UCSD-AML1 (cell line): ENCODE measurements around the gene APLNR.

Experiments used
- DNase-seq: peaks from one replicate; lab custom pipeline; 2025; ENCODE audit not compliant: unreplicated experiment; lab: John Stamatoyannopoulos, UW

The APLNR gene

DNA sequence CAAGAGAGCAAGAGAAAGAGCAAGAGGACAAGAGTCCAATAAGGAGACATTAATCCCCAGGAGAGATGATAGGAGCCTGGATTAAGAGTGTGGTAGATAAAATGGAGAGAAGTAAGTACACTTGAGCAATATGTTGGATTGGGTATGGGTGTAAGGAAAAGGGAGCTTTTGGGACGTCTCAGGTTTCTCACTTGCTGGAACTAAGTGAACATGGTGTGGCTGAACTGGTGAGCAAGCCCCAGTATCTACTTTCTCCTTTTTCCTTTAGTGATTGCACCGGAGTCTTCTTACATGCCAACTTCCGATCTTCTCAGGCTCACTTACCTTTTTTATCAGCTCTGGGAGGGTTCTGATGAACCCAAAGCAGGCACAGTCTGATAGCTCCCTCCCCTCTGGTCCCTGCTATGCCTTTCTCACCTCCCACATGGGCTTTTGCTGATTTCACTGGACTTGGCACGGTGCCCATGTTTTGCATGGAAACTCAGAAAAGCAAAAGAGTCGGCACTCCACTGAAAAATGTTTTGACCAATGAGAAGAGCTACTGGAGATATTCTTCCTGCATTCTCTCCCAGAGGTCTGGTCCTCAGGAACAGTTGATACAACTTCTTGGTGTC is 14.5 kb upstream of the APLNR start:
- DNase-seq: no peak

- DNase-seq: no peak
Measured at GRCh38 chr11:57251037-57251436, 14.0 kb upstream of the APLNR start.

DNA sequence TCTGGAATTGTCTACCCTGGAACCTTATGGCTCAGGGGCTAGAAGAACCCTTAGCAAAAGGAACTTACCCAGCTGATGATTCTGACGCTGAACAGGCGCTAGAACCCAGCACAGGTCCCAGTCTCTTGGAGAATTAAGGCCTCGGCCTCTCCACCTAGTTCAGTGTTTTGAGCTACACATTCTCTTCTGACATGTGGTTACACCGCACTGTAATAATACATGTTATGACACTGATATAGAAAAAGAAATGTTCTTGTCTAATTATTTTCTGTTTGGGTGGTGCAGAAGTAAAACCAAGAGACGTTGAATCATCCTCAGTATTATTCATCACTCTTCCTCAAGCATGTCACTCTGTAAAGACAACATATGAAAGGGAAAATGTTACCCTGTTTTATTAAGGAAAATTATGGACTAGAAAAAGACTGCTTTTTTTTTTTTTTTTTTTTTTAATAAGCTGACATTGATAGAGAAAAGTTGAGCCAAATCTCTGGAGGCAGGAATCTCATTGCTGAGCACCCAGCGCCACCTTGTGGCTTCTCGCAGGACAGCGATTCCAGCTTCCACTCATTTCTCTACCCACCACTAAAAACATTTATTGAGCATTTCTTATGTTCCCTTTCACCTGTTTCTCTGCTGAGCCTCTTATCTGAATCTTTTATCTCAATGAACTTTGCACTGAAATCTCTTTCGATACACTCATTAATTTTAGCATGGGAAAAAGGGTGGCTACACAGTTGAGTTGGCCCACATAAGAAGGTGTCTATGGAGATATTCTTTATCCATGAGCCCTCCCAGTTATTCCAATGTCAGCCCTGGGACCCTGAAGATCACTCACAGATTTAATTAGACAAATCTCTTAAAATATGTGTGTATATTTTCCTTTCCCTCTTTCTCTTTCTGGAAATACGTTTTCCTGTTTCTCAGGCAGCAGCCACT is 12.6 kb upstream of the APLNR start:
- DNase-seq: peak; percentile 60

DNA sequence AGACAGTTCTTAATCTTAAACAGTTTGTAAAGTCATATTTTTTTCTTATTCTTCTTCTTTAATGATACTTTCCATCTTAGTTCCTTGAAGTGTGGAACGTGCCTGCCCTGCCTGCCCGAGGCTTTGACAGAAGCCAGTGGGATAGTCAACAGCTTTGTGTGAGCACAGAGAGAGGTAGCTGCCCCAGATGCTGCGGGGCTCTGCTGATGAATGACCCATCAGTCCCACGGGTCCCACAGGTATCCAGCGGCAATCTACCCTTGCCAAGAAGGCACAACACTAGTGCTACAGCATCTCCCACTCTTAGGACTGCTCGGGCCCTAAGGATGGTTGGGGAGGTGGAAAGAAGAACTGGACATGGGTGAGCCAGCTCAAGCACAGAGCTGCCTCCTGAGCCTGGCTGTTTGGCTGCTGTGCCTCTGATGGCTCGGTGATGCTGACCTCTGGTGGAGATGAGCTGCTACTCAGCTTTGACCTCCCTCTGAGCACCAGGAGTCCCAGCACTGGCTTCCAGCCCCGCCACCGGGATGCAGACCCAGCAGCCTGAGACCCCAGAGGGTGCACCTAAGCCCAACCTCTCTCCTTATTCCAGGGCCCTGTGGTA is 11.8 kb upstream of the APLNR start:
- peak; percentile 61 for DNase-seq

DNA sequence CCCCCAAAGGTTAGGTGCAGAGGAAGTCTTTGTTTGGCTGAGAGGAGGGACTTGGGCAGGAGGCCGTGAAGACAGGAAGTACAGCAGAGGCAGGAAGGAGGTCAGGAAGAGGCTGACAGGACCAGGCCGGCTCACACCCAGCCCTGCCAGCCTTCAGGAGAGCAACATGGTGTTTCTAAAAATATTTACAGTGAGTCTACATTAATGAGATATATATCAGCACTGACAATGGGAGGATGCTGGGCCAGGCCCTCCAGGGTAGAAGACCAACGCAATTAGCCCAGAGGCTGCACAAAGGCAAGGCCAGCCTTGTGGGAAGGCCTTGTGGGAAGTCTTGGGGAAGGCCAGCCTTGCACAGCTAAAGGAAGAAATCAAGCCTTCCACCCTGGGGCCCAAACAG is 7.9 kb upstream of the APLNR start:
- peak; percentile 59 for DNase-seq

DNA sequence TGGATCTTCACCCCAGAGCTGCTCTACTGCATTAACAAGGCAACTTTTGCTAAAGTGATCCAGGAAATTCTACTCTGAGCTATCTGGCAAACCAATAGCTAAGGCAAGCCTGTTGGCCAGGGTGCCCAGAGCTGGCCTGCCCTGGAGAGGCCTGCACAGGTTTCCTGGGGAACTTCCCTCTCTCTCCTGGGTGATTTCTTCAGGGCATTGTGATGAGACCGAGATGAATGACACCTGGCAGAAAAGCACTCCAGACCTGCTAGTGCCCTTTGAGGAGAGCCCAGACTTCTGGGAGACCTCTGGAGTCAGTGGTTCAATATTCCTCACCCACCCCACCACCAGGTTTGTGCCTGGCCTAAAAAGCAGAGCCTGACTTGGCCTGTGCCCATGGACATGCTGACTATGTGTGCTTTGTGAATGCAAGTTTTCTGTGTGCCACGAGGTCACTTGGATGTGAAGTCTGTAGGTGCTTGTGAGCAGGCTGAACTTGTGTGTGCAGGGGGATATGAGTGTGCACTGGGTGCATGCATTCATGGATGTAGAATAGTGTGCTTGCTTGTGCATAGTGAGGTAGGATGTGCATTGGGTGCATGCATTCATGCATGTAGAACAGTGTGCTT is 4.4 kb upstream of the APLNR start:
- DNase-seq: no peak

- DNase-seq: no peak
Measured at GRCh38 chr11:57240757-57241156, 3.7 kb upstream of the APLNR start.

DNA sequence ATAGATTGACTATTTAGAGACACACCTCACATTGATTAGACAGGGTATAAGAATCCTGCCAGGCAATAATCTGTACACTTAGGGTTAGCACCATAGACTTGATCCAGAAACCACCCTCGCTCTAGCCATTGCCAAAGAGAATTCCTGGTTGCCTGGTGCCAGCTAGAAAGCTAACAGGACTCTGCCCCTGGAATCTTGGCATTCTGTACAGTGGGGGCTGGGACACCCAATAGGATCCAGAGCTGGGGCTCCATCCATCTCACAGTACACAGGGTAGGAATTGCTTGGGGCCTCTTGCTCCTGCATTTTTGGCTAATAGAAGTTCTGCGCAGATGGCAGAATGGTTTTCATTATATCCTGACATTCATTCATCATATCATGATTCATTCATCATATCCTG is 3.0 kb upstream of the APLNR start:
- DNase-seq: no peak

GRCh38 chr11:57239348-57239747 is 2.3 kb upstream of the APLNR start:
- DNase-seq: no peak

DNA sequence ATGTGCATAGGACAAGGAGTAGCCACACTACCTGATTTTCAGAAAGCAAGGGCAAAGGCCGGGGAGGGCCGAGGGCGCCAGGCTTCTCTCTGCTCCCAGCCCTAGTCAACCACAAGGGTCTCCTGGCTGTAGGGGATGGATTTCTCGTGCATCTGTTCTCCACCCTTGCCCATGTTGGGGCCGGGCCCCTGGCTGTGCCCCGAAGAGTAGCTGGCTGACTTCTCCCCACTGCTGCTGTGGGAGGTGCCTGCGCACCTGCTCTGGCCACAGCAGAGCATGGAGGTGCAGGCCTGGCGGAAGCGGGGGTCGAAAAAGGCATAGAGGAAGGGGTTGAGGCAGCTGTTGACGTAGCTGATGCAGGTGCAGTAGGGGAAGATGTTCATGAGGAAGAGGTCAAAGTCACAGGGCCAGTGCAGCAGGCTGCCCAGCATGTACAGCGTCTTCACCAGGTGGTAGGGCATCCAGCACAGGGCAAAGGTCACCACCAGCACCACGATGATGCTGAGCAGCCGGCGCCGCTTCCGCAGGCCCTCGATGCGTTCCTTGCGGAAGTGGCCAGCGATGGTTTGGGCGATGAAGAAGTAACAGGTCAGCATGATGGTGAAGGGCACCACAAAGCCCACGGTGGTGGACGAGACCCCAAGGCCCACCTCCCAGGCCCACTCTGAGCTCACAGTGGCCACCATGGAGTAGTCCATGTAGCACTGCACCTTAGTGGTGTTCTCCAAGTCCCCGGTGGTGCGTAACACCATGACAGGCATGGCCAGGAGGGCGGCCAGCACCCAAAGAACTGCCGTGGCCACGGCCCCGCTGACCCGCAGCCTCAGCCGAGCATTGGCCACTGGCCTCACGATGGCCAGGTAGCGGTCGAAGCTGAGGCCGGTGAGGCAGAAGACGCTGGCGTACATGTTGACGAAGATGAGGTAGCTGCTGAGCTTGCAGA is 1.0 kb downstream of the APLNR start:
- DNase-seq: no peak

GRCh38 chr11:57233702-57234101 is 3.3 kb downstream of the APLNR start:
- no peak for DNase-seq

DNA sequence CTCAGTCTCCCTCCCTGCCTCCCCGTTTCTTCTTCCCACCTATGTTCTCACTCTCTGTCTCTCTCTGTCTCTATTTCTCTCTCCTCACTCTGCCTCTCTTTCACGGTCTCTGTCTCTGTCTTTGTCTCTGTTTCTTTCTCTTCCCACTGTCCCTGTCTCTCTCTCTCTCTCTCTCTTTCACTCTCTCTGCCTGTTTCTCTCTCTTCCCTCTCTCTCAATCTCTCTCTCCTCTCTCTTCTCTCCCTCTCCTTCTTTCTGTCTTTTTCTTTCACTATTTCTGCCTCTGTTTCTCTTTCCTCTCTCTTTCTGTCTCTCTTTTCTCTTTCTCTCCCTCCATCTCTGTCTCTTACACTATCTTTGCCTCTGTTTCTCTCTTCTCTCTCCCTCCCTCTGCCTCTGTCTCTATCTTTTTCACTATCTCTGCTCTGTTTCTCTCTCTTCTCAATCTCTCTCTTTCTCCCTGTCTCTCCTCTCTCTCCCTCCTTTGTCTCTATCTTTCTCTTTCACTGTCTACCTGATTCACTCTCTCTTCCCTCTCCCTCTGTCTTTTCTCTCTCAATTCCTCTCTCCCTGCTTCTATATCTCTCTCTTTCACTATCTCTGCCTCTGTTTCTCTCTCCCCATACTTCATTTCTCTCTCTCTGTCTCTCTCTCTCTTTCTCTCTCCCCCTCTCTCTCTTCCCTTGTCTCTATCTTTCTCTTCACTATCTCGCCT is 5.4 kb downstream of the APLNR start:
- DNase-seq: no peak

- no peak for DNase-seq
Measured at GRCh38 chr11:57230791-57231538, 6.1 kb downstream of the APLNR start.

DNA sequence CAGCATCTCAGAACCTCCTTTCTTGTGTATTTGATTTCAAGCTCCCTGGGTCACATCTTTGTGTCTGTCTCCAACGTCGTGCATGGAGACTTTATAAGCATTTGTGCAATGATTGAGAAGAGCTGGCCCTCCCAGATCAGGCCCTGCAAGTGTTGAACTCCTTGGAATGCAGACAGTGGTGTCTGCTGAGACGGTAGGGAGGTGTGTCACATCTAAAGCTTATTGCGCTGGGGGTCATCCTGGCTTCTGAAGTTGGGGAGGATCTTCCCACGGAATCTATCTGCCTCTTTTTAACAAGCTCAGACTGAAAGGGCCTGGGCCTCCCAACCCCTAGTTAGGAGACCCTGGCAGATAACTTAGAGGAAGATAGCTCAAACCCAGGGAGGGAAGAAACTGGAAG is 6.7 kb downstream of the APLNR start:
- DNase-seq: no peak

DNA sequence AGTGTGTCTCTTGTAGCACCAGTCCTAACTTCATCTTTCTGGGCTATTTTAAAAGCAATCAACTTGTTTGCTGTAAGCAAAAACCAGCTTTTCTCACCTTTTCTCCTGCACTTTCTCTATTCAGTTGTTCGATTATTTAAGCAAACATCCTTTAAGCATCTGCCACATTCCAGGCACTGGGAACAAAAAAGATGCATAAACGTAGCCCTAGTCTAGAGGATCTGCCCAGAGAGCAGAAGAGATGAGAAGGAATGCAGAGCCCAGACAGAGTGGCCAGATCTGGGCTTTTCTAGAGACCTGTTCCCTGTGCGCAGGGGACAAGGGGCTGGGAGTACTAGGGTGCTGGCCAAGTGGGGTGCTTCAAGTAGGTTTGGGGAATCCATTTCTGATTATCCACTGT is 8.4 kb downstream of the APLNR start:
- DNase-seq: no peak

- DNase-seq: no peak
Measured at GRCh38 chr11:57224537-57224936, 12.5 kb downstream of the APLNR start.

- no peak for DNase-seq
Measured at GRCh38 chr11:57224128-57224527, 12.9 kb downstream of the APLNR start.

GRCh38 chr11:57223601-57224000 is 13.4 kb downstream of the APLNR start:
- DNase-seq: no peak

DNA sequence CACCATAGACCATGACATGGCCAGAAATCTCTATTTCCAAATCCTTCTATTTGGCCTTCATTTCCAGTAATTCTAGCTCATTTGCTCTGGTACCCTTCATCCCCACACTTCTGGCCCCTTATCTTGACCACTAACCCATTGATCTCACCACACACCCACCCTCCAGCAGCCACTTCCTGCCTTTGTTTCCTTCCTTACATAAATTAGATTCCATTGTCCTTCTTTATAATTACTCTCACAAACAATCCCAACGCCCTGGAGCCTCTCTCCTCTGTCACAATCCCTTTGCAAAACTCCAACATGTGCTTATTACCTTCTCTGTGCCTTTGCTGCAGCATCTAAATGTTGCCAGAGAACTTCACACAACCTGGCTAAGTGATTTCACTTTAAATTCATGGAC is 14.8 kb downstream of the APLNR start:
- DNase-seq: no peak
